OCI-LY3 (cell line): ENCODE results near the gene RCOR2.
A peak's percentile ranks its signal among the peaks of the same experiment; 100 is the strongest.

Experiments
- H2AFZ ChIP-seq: fragments of 200-600, 300-600 bp; shearing (Covaris generic); 2 replicates; pipeline ENCODE4 v1.6.0; 2014; ENCODE audit warnings: antibody characterized with exemption, low read depth, low read length
- H3K27ac ChIP-seq: fragments of 200-600, 300-600 bp; sonication (generic); 2 replicates; pipeline ENCODE4 v1.5.1; 2014; ENCODE audit warnings: mild to moderate bottlenecking, low read length, moderate library complexity, mixed read lengths
- H3K27me3 ChIP-seq: fragments of 200-600, 300-600 bp; sonication (generic); 2 replicates; pipeline ENCODE4 v1.6.1; 2014; ENCODE audit warnings: low read depth, low read length, mixed read lengths
- H3K36me3 ChIP-seq: fragments of 200-600, 300-600 bp; sonication (generic); replicated peaks from 2 replicates; pipeline ENCODE3; 2014; ENCODE audit warnings: low read depth, low read length, mixed read lengths
- H3K4me1 ChIP-seq: fragments of 300-600, 200-600 bp; sonication (generic); 2 replicates; pipeline ENCODE4 v1.6.1; 2014; ENCODE audit warnings: low read length, mixed read lengths
- H3K4me2 ChIP-seq: fragments of 200-600, 300-600 bp; sonication (generic); 2 replicates; pipeline ENCODE4 v1.6.1; 2014; ENCODE audit warnings: low read length, mixed read lengths
- H3K4me3 ChIP-seq: fragments of 300-600, 200-600 bp; sonication (generic); 2 replicates; pipeline ENCODE4 v1.5.1; 2014; ENCODE audit warnings: antibody characterized with exemption, mild to moderate bottlenecking, low read length, moderate library complexity
- H3K79me2 ChIP-seq: fragments of 300-600, 200-600 bp; shearing (Covaris generic); 2 replicates; pipeline ENCODE4 v1.6.1; 2014; ENCODE audit warnings: mild to moderate bottlenecking, low read length, mixed read lengths
- H3K9ac ChIP-seq: fragments of 300-600, 200-600 bp; shearing (Covaris generic); 2 replicates; pipeline ENCODE4 v1.6.0; 2014; ENCODE audit warnings: mild to moderate bottlenecking, low read length, moderate library complexity
- H3K9me3 ChIP-seq: fragments of 200-600, 300-600 bp; shearing (Covaris generic); 2 replicates; pipeline ENCODE4 v1.6.1; 2014; ENCODE audit warnings: low read length, mixed read lengths; ENCODE audit not compliant: insufficient read depth
- H4K20me1 ChIP-seq: fragments of 200-600, 300-600 bp; sonication (generic); 2 replicates; pipeline ENCODE4 v1.6.1; 2016; ENCODE audit warnings: low read length, mixed read lengths; ENCODE audit not compliant: insufficient read depth
- CTCF ChIP-seq: fragments of 200-600, 300-600 bp; sonication (generic); IDR thresholded peaks from 2 replicates; pipeline ENCODE4 v1.5.1; 2014; ENCODE audit warnings: antibody characterized with exemption, low read length, low read depth
- EZH2phosphoT487 ChIP-seq: fragments of 200-600 bp; shearing (Covaris generic); IDR thresholded peaks from 2 replicates; pipeline ENCODE4 v1.6.1; 2018; ENCODE audit warnings: antibody characterized with exemption, mixed run types, low read depth

Gene RCOR2

DNA sequence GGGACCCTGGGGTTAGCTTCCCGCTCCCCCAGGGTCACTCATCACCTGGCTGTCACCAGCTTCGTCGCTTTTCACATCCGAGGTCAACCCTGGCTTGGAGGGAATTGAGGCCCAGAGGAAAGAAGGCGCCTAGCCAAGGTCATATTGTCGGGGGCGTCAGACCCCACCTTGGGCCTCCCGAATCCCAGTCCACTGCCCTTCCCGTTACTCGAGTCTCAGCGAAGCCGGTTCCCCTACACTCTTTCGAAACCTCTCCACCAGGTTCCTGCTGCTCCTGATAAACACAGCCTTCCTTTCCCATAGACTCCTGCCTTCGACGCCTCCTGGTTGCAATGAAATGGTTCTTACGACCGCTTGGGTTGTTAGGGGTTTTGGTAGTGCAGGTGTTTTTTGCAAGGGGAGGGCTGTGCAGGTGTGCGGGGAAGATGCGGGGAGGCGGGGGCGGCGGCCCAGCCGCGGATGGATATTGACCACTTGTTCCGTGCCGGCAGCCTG, 22.5 kb upstream of the RCOR2 start:
- H3K4me1 ChIP-seq, result peaks cover 17% of the 10 kb centered on the region
- peaks cover 51% of the 10 kb centered on the region for H3K79me2 ChIP-seq
- peak overlapping the region; percentile 90 for H3K4me2 ChIP-seq
- H3K9me3 ChIP-seq, result no peaks in the 10 kb centered on the region
- peak overlapping the region; percentile 88 for H3K9ac ChIP-seq
- H3K27me3 ChIP-seq, result no peaks in the 10 kb centered on the region
- H2AFZ ChIP-seq, result 0 out of 2 replicates have a peak overlapping the region, but pooled peaks have one; percentile 26
- H4K20me1 ChIP-seq, result peaks cover 13% of the 10 kb centered on the region; the same call in 1 of the 2 replicates
- no peak for TF ChIP-seq EZH2phosphoT487
- no peak for TF ChIP-seq CTCF
- H3K27ac ChIP-seq, result peak overlapping the region; percentile 52; the same call in 1 of the 2 replicates
- peaks cover 9% of the 10 kb centered on the region for H3K36me3 ChIP-seq
- H3K4me3 ChIP-seq, result peak overlapping the region; percentile 96

DNA sequence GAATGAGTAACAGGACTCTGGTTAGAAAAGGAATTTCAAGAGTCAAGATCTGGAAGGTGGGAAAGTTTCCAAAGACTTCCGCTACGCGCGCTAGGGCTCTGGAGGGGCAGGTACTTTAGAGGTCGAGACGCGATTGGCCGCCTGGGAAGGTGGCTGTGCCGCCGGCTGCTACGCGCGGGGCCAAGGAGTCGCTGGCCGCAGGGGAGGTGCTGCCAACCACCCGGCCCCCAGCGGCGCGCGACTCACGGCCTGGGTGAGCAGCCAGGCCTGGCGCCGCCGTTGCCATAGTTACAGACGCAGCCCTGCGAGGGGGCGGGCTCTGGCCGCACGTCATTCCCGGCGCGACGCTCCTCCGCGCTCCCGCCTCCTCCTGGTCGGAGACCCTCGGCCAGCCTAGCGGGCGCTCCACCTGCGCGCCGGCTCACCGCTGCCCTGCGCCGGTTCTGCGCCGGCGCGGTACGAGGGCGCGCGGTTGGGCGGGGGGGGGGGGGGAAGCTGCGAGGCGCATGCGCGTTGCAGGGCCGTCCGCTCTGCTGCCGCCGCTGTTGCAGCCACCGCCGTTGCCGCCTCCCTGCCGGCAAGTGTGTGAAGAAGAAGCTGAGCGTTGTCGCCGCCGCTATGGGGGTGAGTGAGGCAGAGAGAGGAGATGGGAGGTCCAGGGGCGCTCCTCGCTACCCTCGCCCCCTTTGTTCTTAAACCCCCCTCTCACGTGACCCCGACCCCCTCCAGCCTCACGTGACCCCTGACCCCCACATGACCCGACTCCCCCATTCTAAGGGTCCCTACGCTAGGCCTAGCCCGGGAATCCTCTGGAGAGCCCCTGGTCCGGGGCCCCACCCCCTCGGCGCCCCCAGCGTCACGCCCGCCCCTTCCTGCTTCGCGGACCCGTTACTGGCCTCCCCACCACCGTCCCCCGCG, 21.8 kb upstream of the RCOR2 start, which contains the start of gene NAA40:
Gene NAA40, plus strand, starts transcription at position 524 of the 918 bp plus-strand sequence. Its CDS starts 95 bp downstream, at position 619.
- Histone ChIP-seq H3K27ac (peak within 1 kb of the TSS; percentile 67), H3K9me3 (no peaks in the 10 kb centered on the region), H3K27me3 (no peaks in the 10 kb centered on the region), H3K4me1 (peaks cover 17% of the 10 kb centered on the region), H3K4me3 (peak within 1 kb of the TSS; percentile 96), H3K4me2 (peak within 1 kb of the TSS; percentile 90), H3K79me2 (peaks cover 44% of the 10 kb centered on the region), H3K36me3 (peaks cover 9% of the 10 kb centered on the region), H4K20me1 (peaks cover 10% of the 10 kb centered on the region; the same call in 1 of the 2 replicates), H3K9ac (peak within 1 kb of the TSS; percentile 88), H2AFZ (peak within 1 kb of the TSS; percentile 98)
- no peak for TF ChIP-seq CTCF
- no peak for TF ChIP-seq EZH2phosphoT487

- Histone ChIP-seq H3K27ac (peak overlapping the region; percentile 67), H3K4me2 (peak overlapping the region; percentile 84), H3K4me1 (peaks cover 17% of the 10 kb centered on the region), H3K4me3 (peak overlapping the region; percentile 87), H3K9ac (peak overlapping the region; percentile 78), H4K20me1 (peaks cover 4% of the 10 kb centered on the region; the same call in 1 of the 2 replicates), H3K36me3 (peaks cover 5% of the 10 kb centered on the region), H3K27me3 (no peaks in the 10 kb centered on the region), H3K9me3 (no peaks in the 10 kb centered on the region), H2AFZ (peak overlapping the region; percentile 98), H3K79me2 (peaks cover 36% of the 10 kb centered on the region)
- TF ChIP-seq EZH2phosphoT487, result no peak
- peak; percentile 18; the same call in 1 of the 2 replicates for TF ChIP-seq CTCF
Observed at GRCh38 chr11:63937713-63938478, 20.9 kb upstream of the RCOR2 start.
